Esophagus mucosa (tissue), 1 donor: ENCODE measurements around the gene TPTE. TPM values are rescaled to one million over a fixed set of nuclear protein-coding genes. Genes with fewer than 3 reads are reported as not detected.
"Not testable (repeated sequence)": the region's sequence is repeated elsewhere in the genome, so short reads cannot be mapped to it uniquely, and the experiment has no call there.

Experiments
- ATAC-seq: fragments of 200-7000 bp; cut with Tn5 transposase; one replicate; pipeline ENCODE4 v1.9.1; 2020
- total RNA-seq: library from RNA; stranded (reverse); gene quantifications from one replicate; pipeline ENCODE4 v1.2.4, GENCODE V29; 2023
- donor health status: DM: yes; HTN: yes; CAD: no.

The TPTE gene
- not detected for total RNA-seq

DNA sequence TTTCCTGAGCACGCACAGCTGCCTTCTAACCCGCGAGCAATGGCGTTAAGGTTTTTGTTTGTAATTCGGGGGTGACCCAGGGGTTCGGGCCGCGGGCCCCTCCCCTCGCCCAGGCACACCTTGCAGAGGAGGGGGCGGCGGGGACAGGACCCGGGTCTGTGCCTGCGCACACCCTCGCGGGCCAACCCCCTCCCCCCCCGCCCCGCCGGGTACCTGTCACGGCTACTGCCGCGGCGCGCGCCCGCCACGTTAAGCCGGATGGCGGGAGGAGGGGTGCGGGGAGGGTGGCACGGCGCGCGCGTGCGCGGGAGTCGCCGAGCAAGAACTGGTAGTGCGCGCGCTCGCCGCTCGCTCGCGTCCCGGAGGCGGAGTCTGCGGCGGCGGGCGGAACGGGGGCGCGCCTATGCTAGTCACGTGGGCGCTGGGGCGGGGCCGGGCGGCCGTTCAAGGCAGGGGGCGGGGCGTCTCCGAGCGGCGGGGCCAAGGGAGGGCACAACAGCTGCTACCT lies at the start of gene TPTE:
Gene TPTE, plus strand, starts transcription at position 493 of the 508 bp plus-strand sequence. CDS start 17,141 bp downstream, outside the sequence.
- peak; percentile 44 for ATAC-seq

DNA sequence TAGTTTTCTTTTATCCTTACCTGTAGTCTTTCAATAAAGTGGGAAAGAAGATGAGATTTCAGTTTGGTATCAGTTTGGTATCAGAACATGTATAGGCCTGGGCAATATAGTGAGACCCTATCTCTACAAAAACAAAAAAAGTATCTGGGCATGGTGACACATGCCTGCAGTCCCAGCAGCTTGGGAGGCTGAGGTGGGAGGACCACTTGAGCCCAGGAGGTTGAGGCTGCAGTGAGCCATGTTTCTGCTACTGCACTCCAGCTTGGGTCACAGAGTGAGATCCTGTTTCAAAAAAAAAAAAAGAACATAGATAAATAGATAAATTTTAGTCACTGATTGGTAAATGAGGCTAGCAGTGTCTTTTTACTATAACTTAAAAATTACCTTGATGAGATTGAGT lies 49.4 kb upstream of the TPTE start:
- not testable (repeated sequence) for ATAC-seq

- ATAC-seq: not testable (repeated sequence)
Observed at GRCh38 chr21:10477794-10478193, 43.6 kb upstream of the TPTE start.

- peak; percentile 54 for ATAC-seq
Observed at GRCh38 chr21:10479875-10480274, 41.5 kb upstream of the TPTE start.

DNA sequence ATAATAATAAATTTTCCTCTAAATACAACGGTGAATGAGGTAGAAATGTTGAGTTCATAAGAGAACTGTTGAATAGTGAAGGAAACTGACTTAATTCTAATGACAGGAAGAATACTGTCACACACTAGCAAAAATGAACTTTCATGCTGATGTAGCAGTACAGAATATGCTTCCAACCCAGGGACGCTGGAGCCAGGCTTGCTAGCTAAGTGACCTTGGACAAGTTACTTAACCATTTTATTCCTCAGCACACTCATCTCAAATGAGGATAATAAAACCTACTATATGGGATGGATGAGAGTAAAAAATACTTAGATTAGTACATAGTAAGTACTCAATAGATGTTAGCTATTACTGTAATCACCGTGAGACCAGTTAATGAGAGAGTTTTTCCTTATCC lies 36.5 kb upstream of the TPTE start:
- ATAC-seq: not testable (repeated sequence)

GRCh38 chr21:10490453-10490852 lies 30.9 kb upstream of the TPTE start:
- ATAC-seq: not testable (repeated sequence)

GRCh38 chr21:10511116-10511515 lies 10.3 kb upstream of the TPTE start:
- no peak for ATAC-seq

DNA sequence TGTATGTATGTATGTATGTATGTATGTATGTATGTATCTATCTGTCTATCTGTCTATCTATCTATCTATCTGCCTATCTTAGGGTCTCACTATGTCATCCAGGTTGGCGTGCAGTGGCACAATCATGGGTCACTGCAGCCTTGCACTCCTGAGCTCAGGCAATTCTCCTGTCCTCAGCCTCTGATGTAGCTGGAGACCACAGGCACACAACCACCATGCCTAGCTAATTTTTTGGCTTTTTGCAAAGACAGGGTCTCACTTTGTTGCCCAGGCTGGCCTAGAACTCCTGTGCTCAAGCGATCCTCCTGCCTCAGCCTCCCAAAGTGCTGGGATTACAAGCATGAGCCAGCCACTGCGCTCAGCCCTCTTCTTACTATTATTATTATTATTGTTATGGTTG lies 4.5 kb upstream of the TPTE start:
- not testable (repeated sequence) for ATAC-seq

GRCh38 chr21:10517904-10518303 lies 3.5 kb upstream of the TPTE start:
- ATAC-seq: not testable (repeated sequence)

GRCh38 chr21:10521835-10522500 lies 585 bp downstream of the TPTE start:
- ATAC-seq: peak; percentile 46

DNA sequence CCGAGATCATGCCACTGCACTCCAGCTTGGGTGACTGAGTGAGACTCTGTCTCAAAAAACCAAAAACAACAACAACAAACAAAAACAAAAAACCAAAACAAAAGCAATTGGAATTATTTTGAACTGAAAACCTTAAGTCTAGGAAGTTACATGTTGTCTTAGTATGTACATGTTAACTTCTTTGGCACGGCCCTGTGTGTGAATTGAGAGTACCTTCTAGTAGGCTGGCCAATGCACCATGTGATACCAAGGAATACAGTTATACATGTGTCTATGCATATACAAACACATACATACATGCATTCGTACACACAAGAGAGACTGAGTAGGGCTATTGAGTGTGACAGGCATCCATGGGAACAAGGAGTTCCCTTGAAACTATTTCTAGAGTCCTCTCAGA lies 18.6 kb downstream of the TPTE start:
- no peak for ATAC-seq

- not testable (repeated sequence) for ATAC-seq
Observed at GRCh38 chr21:10544376-10544775, 23.0 kb downstream of the TPTE start.

DNA sequence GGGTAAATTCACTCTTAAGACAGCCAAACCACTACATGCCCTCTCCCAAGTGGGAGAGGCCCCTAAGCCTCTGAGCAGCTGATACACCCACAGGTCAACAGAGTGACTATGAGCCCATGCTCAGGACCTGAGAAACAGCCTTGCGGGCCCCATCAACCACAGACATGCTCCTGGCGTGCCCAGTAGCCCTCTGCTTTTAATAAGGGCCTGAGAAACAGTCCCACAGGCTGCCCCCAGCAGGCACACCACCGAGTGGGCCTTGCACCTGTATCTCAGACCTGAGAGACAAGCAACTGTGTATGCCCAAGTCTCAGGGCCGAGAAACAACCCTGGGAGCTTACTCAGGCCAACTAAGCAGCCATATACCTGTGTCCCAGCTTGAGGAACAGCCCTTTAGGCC lies 26.5 kb downstream of the TPTE start:
- ATAC-seq: not testable (repeated sequence)

GRCh38 chr21:10548331-10548954 lies 27.1 kb downstream of the TPTE start:
- ATAC-seq: not testable (repeated sequence)

- peak; percentile 15 for ATAC-seq
Observed at GRCh38 chr21:10570803-10571202, 49.4 kb downstream of the TPTE start.

DNA sequence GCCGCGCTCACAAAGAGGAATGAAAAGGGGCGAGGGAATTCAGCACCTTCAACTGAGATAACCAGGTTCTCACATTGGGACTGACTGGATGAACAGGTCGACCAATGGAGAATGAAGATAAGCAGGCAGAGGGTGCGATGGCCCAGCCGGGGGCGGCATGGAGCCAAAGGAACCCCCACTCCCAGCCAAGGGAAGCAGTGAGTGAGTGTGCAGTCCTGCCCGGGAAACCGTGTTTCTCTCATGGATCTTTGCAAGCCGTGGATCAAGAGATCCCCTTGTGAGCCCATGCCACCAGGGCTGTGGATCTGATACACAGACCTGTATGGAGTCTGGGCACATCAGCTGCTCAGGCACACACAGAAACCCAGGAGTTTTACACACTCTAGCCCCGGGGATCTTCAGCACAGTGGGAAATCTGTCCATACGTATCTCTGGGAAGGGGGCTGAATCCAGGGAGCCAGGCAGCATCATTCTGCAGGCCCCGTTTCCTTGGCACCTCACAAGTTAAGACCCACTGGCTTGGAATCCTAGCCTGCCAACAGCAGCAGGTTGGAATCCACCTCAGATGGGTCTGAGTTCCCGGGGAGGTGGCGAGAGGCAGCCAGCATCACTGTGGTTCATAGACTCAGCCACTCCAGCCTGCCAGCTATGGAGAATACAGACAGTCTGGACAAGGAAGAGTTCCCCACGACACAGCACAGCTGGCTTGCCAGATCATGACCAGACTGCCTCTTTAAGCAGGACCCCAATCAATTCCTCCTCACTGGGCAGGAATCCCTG lies 53.3 kb downstream of the TPTE start:
- peak; percentile 42 for ATAC-seq

GRCh38 chr21:10575311-10575667 lies 53.9 kb downstream of the TPTE start:
- ATAC-seq: peak; percentile 21

GRCh38 chr21:10578910-10579309 lies 57.5 kb downstream of the TPTE start:
- ATAC-seq: not testable (repeated sequence)

DNA sequence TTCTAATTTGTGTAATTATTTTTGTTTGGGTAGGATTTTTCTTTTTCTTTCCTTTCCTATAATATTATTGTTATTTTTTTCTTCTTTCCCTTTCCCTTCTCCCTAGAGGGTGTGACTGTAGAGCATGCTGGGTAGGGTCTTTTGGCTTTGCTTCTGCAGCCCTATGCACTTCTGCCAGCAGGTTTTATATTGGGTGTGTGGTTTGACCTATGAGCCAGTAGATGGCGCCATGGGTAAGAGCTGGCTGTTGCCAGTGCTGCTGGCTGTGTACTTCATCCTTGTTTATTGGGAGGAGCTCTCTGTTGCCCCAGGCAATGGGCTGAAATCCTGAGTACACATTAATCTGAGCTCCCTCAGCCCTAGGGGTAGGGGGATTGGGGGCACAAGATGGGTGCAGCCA lies 67.7 kb downstream of the TPTE start:
- ATAC-seq: not testable (repeated sequence)

- not testable (repeated sequence) for ATAC-seq
Observed at GRCh38 chr21:10607074-10607473, 85.7 kb downstream of the TPTE start.

GRCh38 chr21:10614285-10614684 lies 92.9 kb downstream of the TPTE start:
- ATAC-seq: not testable (repeated sequence)

- not testable (repeated sequence) for ATAC-seq
Observed at GRCh38 chr21:10616061-10616460, 94.7 kb downstream of the TPTE start.

- ATAC-seq: no peak
Observed at GRCh38 chr21:10616535-10616934, 95.2 kb downstream of the TPTE start.
